OCI-LY7 (cell line): Measurements from ENCODE around the gene SPIB. TPM values are rescaled to one million over a fixed set of nuclear protein-coding genes. Genes with fewer than 3 reads are reported as not detected.

ENCODE experiments used
- BruUV-seq: library from RNA; stranded (reverse); fragments of 400-500 nt; replicated peaks from 2 replicates; lab custom pipeline; 2021; lab: Mats Ljungman, UMichigan
- CTCF ChIA-PET: fragments of 300-600 bp; sonication (Branson Sonifier 250); formaldehyde crosslinking; loops from one replicate; lab custom pipeline; 2022; ENCODE audit warnings: antibody characterized with exemption; ENCODE audit not compliant: unreplicated experiment; lab: Charles Lee
- POLR2A ChIA-PET: fragments of 300-600 bp; sonication (Branson Sonifier 250); formaldehyde crosslinking; loops from one replicate; lab custom pipeline; 2022; ENCODE audit warnings: antibody characterized with exemption; lab: Charles Lee
- DNase-seq: peaks from one replicate; pipeline ENCODE4 v3.0.0-alpha.2; 2015; ENCODE audit warnings: low spot score
- H2AFZ ChIP-seq: fragments of 200-600 bp; sonication (generic), shearing (Covaris generic); 2 replicates; pipeline ENCODE4 v1.6.1; 2014; ENCODE audit warnings: mild to moderate bottlenecking, antibody characterized with exemption, low read length, moderate library complexity
- H3K27ac ChIP-seq: fragments of 200-600 bp; sonication (generic); 2 replicates; pipeline ENCODE4 v1.5.1; 2014; ENCODE audit warnings: mixed run types, low read depth, mild to moderate bottlenecking, moderate library complexity, low read length, inconsistent platforms; ENCODE audit not compliant: poor library complexity, severe bottlenecking
- H3K36me3 ChIP-seq: fragments of 200-600 bp; sonication (generic); 2 replicates; pipeline ENCODE4 v1.6.1; 2014; ENCODE audit warnings: mild to moderate bottlenecking, antibody characterized with exemption, low read length, moderate library complexity, mixed read lengths; ENCODE audit not compliant: insufficient read depth
- H3K4me1 ChIP-seq: fragments of 200-600 bp; sonication (generic); 2 replicates; pipeline ENCODE4 v1.5.1; 2014; ENCODE audit warnings: mild to moderate bottlenecking, low read length; ENCODE audit not compliant: insufficient read depth, poor library complexity, severe bottlenecking
- H3K4me2 ChIP-seq: fragments of 200-600 bp; sonication (generic); 2 replicates; pipeline ENCODE4 v1.6.1; 2014; ENCODE audit warnings: mild to moderate bottlenecking, low read length
- H3K4me3 ChIP-seq: fragments of 200-600 bp; sonication (generic); 2 replicates; pipeline ENCODE4 v1.5.1; 2014; ENCODE audit warnings: mild to moderate bottlenecking, low read depth, low read length; ENCODE audit not compliant: poor library complexity, severe bottlenecking
- H3K79me2 ChIP-seq: fragments of 200-600 bp; sonication (generic); 2 replicates; pipeline ENCODE4 v1.6.1; 2016; ENCODE audit warnings: low read depth, mild to moderate bottlenecking, low read length, moderate library complexity, mixed read lengths; ENCODE audit not compliant: insufficient read depth
- H3K9me2 ChIP-seq: fragments of 200-600 bp; sonication (generic); 2 replicates; pipeline ENCODE4 v1.6.1; 2016; ENCODE audit warnings: mild to moderate bottlenecking, low read length, mixed read lengths; ENCODE audit not compliant: insufficient read depth
- H3K9me3 ChIP-seq: fragments of 200-600 bp; sonication (generic); 2 replicates; pipeline ENCODE4 v1.6.1; 2014; ENCODE audit warnings: mild to moderate bottlenecking, mixed run types, low read length, mixed read lengths
- H4K20me1 ChIP-seq: fragments of 200-600 bp; sonication (generic); 2 replicates; pipeline ENCODE4 v1.6.1; 2014; ENCODE audit warnings: mild to moderate bottlenecking, antibody characterized with exemption, low read length, moderate library complexity, mixed read lengths; ENCODE audit not compliant: insufficient read depth
- EZH2phosphoT487 ChIP-seq: fragments of 200-600 bp; sonication (generic); IDR thresholded peaks from 2 replicates; pipeline ENCODE4 v1.6.1; 2018; ENCODE audit warnings: low read depth, borderline replicate concordance, mild to moderate bottlenecking, mixed run types, antibody characterized with exemption, low read length, moderate library complexity, mixed read lengths
- intact Hi-C: fragments of 100-400 bp; cut with micrococcal nuclease; formaldehyde crosslinking; loops from one replicate; pipeline ENCODE4 v1.10.0; 2022; ENCODE audit not compliant: unreplicated experiment
- total RNA-seq, 2 experiments: library from RNA; depleted of rRNA in 1 of 2; stranded (reverse); fragments of >200 nt in 1 of 2; shearing (Covaris generic) in 1 of 2; gene quantifications; 2 replicates each; pipeline ENCODE4 v1.2.3, GENCODE V29; 2014 to 2022
- TF ChIP-seq, protein P1 (sequence below): fragments of 200-600 bp; sonication (generic); conservative IDR thresholded peaks from 2 replicates; pipeline ENCODE4 v1.5.1; 2014; ENCODE audit warnings: mild to moderate bottlenecking, antibody characterized with exemption, low read length, moderate library complexity, mixed read lengths

The SPIB gene
- total RNA-seq, 2 experiments from 2014 or later = 99.4 to 145 TPM

DNA sequence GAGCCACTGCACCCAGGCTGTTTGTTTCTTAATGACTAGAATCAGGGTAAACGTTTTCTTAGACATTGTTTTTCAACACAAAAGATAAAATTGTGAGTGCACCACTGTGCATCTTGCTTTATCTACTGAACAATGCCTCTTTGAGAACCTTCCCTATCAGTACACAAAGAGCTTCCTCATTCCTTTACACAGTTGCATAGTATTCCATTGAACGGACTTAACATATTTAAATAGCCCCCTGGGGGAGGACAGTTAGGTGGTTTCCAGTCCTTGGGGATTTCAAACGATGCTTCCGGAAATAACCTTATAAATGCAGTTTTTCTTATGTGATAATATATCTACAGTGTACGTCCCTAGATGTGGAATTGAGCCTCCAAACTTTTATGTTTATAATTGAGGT lies 26.0 kb upstream of the SPIB start:
- Histone ChIP-seq H3K36me3 (peaks cover 81% of the 10 kb centered on the region), H3K4me2 (no peak overlapping the region), H3K4me1 (no peaks in the 10 kb centered on the region), H4K20me1 (no peaks in the 10 kb centered on the region), H3K79me2 (peaks cover 77% of the 10 kb centered on the region), H3K4me3 (no peak overlapping the region), H3K27ac (no peak overlapping the region), H2AFZ (no peak overlapping the region), H3K9me2 (no peaks in the 10 kb centered on the region), H3K9me3 (peaks cover 6% of the 10 kb centered on the region; the same call in 1 of the 2 replicates)
- POLR2A ChIA-PET = no interaction called here
- CTCF ChIA-PET = no interaction called here
- BruUV-seq = no TSS peak
- no peak for DNase-seq
- TF ChIP-seq EZH2phosphoT487 = no peak
- TF ChIP-seq, protein P1, sequence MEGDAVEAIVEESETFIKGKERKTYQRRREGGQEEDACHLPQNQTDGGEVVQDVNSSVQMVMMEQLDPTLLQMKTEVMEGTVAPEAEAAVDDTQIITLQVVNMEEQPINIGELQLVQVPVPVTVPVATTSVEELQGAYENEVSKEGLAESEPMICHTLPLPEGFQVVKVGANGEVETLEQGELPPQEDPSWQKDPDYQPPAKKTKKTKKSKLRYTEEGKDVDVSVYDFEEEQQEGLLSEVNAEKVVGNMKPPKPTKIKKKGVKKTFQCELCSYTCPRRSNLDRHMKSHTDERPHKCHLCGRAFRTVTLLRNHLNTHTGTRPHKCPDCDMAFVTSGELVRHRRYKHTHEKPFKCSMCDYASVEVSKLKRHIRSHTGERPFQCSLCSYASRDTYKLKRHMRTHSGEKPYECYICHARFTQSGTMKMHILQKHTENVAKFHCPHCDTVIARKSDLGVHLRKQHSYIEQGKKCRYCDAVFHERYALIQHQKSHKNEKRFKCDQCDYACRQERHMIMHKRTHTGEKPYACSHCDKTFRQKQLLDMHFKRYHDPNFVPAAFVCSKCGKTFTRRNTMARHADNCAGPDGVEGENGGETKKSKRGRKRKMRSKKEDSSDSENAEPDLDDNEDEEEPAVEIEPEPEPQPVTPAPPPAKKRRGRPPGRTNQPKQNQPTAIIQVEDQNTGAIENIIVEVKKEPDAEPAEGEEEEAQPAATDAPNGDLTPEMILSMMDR = no peak
- intact Hi-C loops = no loop called here

DNA sequence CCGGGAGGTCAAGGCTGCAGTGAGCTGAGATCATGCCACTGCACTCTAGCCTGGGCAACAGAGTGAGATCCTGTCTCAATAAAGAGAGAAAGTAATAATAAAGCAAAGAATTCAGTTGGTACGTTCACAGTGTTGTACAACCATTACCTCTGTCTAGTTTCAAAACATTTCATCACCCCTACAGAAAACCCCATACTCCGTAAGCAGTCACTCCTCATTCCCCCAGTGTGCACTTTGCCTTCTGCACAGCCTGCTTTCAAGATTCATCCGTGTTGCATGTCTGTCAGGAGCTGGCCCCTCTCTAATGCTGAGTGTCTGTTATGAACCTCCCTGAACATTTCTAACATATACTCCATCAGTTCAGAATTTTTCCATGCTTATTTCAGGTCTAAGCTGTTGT lies 25.1 kb upstream of the SPIB start:
- H3K4me2 ChIP-seq = no peak overlapping the region
- H3K36me3 ChIP-seq = peaks cover 79% of the 10 kb centered on the region
- BruUV-seq = no TSS peak
- ChIA-PET CTCF (no interaction called here), POLR2A (no interaction called here)
- peaks cover 77% of the 10 kb centered on the region for H3K79me2 ChIP-seq
- H4K20me1 ChIP-seq = no peaks in the 10 kb centered on the region; the same call in 1 of the 2 replicates
- H3K9me3 ChIP-seq = peaks cover 6% of the 10 kb centered on the region; the same call in 1 of the 2 replicates
- no peaks in the 10 kb centered on the region for H3K4me1 ChIP-seq
- TF ChIP-seq, protein P1 = no peak
- TF ChIP-seq EZH2phosphoT487 = no peak
- H3K4me3 ChIP-seq = no peak overlapping the region
- no peak overlapping the region for H2AFZ ChIP-seq
- DNase-seq = no peak
- H3K27ac ChIP-seq = no peak overlapping the region
- no peaks in the 10 kb centered on the region for H3K9me2 ChIP-seq
- intact Hi-C loops = no loop called here

DNA sequence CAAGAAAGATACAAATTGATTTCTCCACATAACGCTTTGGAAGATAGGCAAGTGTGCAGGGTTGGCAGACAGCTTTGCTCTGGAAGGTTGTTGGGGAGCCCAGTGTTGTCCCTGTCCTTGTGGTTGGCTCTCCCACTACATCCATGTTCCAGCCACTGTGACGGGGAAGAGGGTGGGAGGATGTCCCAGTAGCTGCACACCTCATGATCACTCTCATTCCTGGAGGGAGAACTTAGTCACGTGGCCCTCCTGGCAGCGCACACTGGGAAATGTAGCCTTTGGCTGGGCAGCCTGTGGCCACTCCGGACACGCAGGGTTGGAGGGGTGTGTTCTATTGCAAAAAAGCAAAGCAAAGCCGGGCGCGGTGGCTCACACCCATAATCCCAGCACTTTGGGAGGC lies 24.7 kb upstream of the SPIB start:
- Histone ChIP-seq H3K4me2 (no peak overlapping the region), H3K27ac (no peak overlapping the region), H3K36me3 (peaks cover 79% of the 10 kb centered on the region), H4K20me1 (peaks cover 4% of the 10 kb centered on the region; the same call in 1 of the 2 replicates), H3K9me2 (no peaks in the 10 kb centered on the region), H3K79me2 (peaks cover 73% of the 10 kb centered on the region), H3K9me3 (peaks cover 6% of the 10 kb centered on the region; the same call in 1 of the 2 replicates), H3K4me1 (no peaks in the 10 kb centered on the region), H3K4me3 (no peak overlapping the region), H2AFZ (no peak overlapping the region)
- ChIA-PET CTCF (no interaction called here), POLR2A (no interaction called here)
- BruUV-seq = no TSS peak
- TF ChIP-seq EZH2phosphoT487 = no peak
- TF ChIP-seq, protein P1 = no peak
- DNase-seq = no peak
- intact Hi-C loops = no loop called here
